Measurements from ENCODE around the gene GAPVD1.

GRCh38 chr9:125359011-125359410, 97.4 kb downstream of the GAPVD1 start:
- TF ChIP-seq, protein P1, sequence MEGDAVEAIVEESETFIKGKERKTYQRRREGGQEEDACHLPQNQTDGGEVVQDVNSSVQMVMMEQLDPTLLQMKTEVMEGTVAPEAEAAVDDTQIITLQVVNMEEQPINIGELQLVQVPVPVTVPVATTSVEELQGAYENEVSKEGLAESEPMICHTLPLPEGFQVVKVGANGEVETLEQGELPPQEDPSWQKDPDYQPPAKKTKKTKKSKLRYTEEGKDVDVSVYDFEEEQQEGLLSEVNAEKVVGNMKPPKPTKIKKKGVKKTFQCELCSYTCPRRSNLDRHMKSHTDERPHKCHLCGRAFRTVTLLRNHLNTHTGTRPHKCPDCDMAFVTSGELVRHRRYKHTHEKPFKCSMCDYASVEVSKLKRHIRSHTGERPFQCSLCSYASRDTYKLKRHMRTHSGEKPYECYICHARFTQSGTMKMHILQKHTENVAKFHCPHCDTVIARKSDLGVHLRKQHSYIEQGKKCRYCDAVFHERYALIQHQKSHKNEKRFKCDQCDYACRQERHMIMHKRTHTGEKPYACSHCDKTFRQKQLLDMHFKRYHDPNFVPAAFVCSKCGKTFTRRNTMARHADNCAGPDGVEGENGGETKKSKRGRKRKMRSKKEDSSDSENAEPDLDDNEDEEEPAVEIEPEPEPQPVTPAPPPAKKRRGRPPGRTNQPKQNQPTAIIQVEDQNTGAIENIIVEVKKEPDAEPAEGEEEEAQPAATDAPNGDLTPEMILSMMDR (conservative IDR thresholded peaks at IDR 0.05) = no peak
- TF ChIP-seq ZFX (IDR thresholded peaks at IDR 0.05) = no peak
